ENCODE data around the gene UQCRHL. TPM values are rescaled to one million over a fixed set of nuclear protein-coding genes. Genes with fewer than 3 reads are reported as not detected.

Gene UQCRHL
- total RNA-seq, 1 donor from 2014 or later, result 1.9 TPM

- H3K4me3 ChIP-seq (ENCODE audit: low read depth, low read length), result no peak overlapping the region
- H3K36me3 ChIP-seq (ENCODE audit: control insufficient read depth, insufficient read depth, low read length), result peaks cover 4% of the 10 kb centered on the region
- DNase-seq (ENCODE audit: low read depth), result no peak
- TF ChIP-seq CTCF (IDR thresholded peaks at IDR 0.05; ENCODE audit: insufficient read depth, low read length, poor library complexity, severe bottlenecking), result no peak
- H3K27me3 ChIP-seq (ENCODE audit: control insufficient read depth, insufficient read depth, low read length), result no peaks in the 10 kb centered on the region
Observed at GRCh38 chr1:15768388-15768787, 39.1 kb downstream of the UQCRHL start.

- peaks cover 4% of the 10 kb centered on the region for H3K36me3 ChIP-seq (ENCODE audit: control insufficient read depth, insufficient read depth, low read length)
- no peak for TF ChIP-seq CTCF (IDR thresholded peaks at IDR 0.05; ENCODE audit: insufficient read depth, low read length, poor library complexity, severe bottlenecking)
- no peak for DNase-seq (ENCODE audit: low read depth)
- H3K27me3 ChIP-seq (ENCODE audit: control insufficient read depth, insufficient read depth, low read length), result no peaks in the 10 kb centered on the region
- no peak overlapping the region for H3K4me3 ChIP-seq (ENCODE audit: low read depth, low read length)
Observed at GRCh38 chr1:15767941-15768340, 39.5 kb downstream of the UQCRHL start.

- no peak for DNase-seq (ENCODE audit: low read depth)
- Histone ChIP-seq H3K27me3 (ENCODE audit: control insufficient read depth, insufficient read depth, low read length) (no peaks in the 10 kb centered on the region), H3K4me3 (ENCODE audit: low read depth, low read length) (no peak overlapping the region), H3K36me3 (ENCODE audit: control insufficient read depth, insufficient read depth, low read length) (peaks cover 4% of the 10 kb centered on the region)
- TF ChIP-seq CTCF (IDR thresholded peaks at IDR 0.05; ENCODE audit: insufficient read depth, low read length, poor library complexity, severe bottlenecking), result no peak
Observed at GRCh38 chr1:15765495-15766194, 41.8 kb downstream of the UQCRHL start.

GRCh38 chr1:15764890-15765289 is 42.6 kb downstream of the UQCRHL start:
- Histone ChIP-seq H3K27me3 (ENCODE audit: control insufficient read depth, insufficient read depth, low read length) (no peaks in the 10 kb centered on the region), H3K4me3 (ENCODE audit: low read depth, low read length) (no peak overlapping the region), H3K36me3 (ENCODE audit: control insufficient read depth, insufficient read depth, low read length) (peaks cover 3% of the 10 kb centered on the region)
- no peak for TF ChIP-seq CTCF (IDR thresholded peaks at IDR 0.05; ENCODE audit: insufficient read depth, low read length, poor library complexity, severe bottlenecking)
- no peak for DNase-seq (ENCODE audit: low read depth)

- Histone ChIP-seq H3K4me3 (ENCODE audit: low read depth, low read length) (no peak overlapping the region), H3K27me3 (ENCODE audit: control insufficient read depth, insufficient read depth, low read length) (no peaks in the 10 kb centered on the region), H3K36me3 (ENCODE audit: control insufficient read depth, insufficient read depth, low read length) (peaks cover 3% of the 10 kb centered on the region)
- no peak for TF ChIP-seq CTCF (IDR thresholded peaks at IDR 0.05; ENCODE audit: insufficient read depth, low read length, poor library complexity, severe bottlenecking)
- DNase-seq (ENCODE audit: low read depth), result no peak
Observed at GRCh38 chr1:15764269-15764764, 43.1 kb downstream of the UQCRHL start.

- DNase-seq (ENCODE audit: low read depth), result no peak
- H3K4me3 ChIP-seq (ENCODE audit: low read depth, low read length), result no peak overlapping the region
- H3K27me3 ChIP-seq (ENCODE audit: control insufficient read depth, insufficient read depth, low read length), result no peaks in the 10 kb centered on the region
- H3K36me3 ChIP-seq (ENCODE audit: control insufficient read depth, insufficient read depth, low read length), result no peaks in the 10 kb centered on the region
- TF ChIP-seq CTCF (IDR thresholded peaks at IDR 0.05; ENCODE audit: insufficient read depth, low read length, poor library complexity, severe bottlenecking), result no peak
Observed at GRCh38 chr1:15762546-15762945, 44.9 kb downstream of the UQCRHL start.
